Panc1 (cell line): ENCODE results near the gene ITGA2B. TPM values are rescaled to one million over a fixed set of nuclear protein-coding genes. Genes with fewer than 3 reads are reported as not detected.

Experiments
- ATAC-seq: fragments of 200-7000 bp; cut with Tn5 transposase; 2 replicates; pipeline ENCODE4 v1.9.1; 2020; ENCODE audit warnings: mild to moderate bottlenecking, moderate library complexity
- BruUV-seq: library from RNA; stranded (reverse); fragments of 400-500 nt; replicated peaks from 2 replicates; lab custom pipeline; 2021; lab: Mats Ljungman, UMichigan
- CTCF ChIA-PET: fragments of 300-600 bp; sonication (Branson Sonifier 250); formaldehyde crosslinking; loops from one replicate; lab custom pipeline; 2022; ENCODE audit warnings: antibody characterized with exemption; lab: Charles Lee
- POLR2A ChIA-PET: fragments of 300-600 bp; sonication (Branson Sonifier 250); formaldehyde crosslinking; loops from one replicate; lab custom pipeline; 2022; ENCODE audit warnings: antibody characterized with exemption; lab: Charles Lee
- DNase-seq: peaks from one replicate; pipeline ENCODE4 v3.0.0-alpha.2; 2010; ENCODE audit warnings: low read depth, low spot score
- H3K27ac ChIP-seq: 2 replicates; pipeline ENCODE4 v1.5.1; 2011; ENCODE audit warnings: mild to moderate bottlenecking, low read length, inconsistent platforms
- H3K27me3 ChIP-seq: fragments of 200-500 bp; sonication (Bioruptor generic); 2 replicates; pipeline ENCODE4 v1.6.0; 2014; ENCODE audit warnings: low read length, inconsistent platforms; ENCODE audit not compliant: control insufficient read depth, insufficient read depth
- H3K36me3 ChIP-seq: fragments of 200-500 bp; sonication (Bioruptor generic); 2 replicates; pipeline ENCODE4 v1.5.1; 2014; ENCODE audit warnings: inconsistent platforms, mild to moderate bottlenecking, low read length, moderate library complexity; ENCODE audit not compliant: control insufficient read depth, insufficient read depth
- H3K4me1 ChIP-seq: 2 replicates; pipeline ENCODE4 v1.5.1; 2011; ENCODE audit warnings: inconsistent platforms, mild to moderate bottlenecking, low read length, moderate library complexity; ENCODE audit not compliant: control insufficient read depth, insufficient read depth
- H3K4me3 ChIP-seq, 2 experiments: 2 replicates each; pipeline ENCODE4 v1.5.1; 2011 to 2012; ENCODE audit warnings: low read depth in 2 of 2, low read length in 2 of 2, mild to moderate bottlenecking in 2 of 2, inconsistent platforms in 1 of 2, moderate library complexity in 1 of 2
- H3K9me3 ChIP-seq: fragments of 200-500 bp; sonication (Bioruptor generic); 2 replicates; pipeline ENCODE4 v1.5.1; 2014; ENCODE audit warnings: low read depth, mild to moderate bottlenecking, inconsistent platforms, low read length, moderate library complexity; ENCODE audit not compliant: control insufficient read depth, insufficient read depth
- POLR2AphosphoS5 ChIP-seq: IDR thresholded peaks from 2 replicates; pipeline ENCODE4 v1.6.1; 2012; ENCODE audit warnings: mild to moderate bottlenecking, low read depth, low read length, moderate library complexity
- REST ChIP-seq, 2 experiments: IDR thresholded peaks; 2 replicates each; pipeline ENCODE4 v1.6.1; 2011 to 2012; ENCODE audit warnings: low read depth in 2 of 2, control low read depth in 1 of 2, low read length in 1 of 2, mild to moderate bottlenecking in 1 of 2, moderate library complexity in 1 of 2; ENCODE audit not compliant: insufficient read depth in 1 of 2
- SIN3A ChIP-seq: IDR thresholded peaks from 2 replicates; pipeline ENCODE4 v1.6.1; 2012; ENCODE audit warnings: low read depth, mild to moderate bottlenecking, low read length, moderate library complexity, borderline replicate concordance; ENCODE audit not compliant: insufficient read depth
- TCF7L2 ChIP-seq: IDR thresholded peaks from 2 replicates; pipeline ENCODE4 v1.6.1; 2011; ENCODE audit warnings: mild to moderate bottlenecking, low read depth, low read length, inconsistent platforms
- in situ Hi-C: cut with HindIII; loops from 2 replicates; pipeline ENCODE4 v1.10.0; 2016; ENCODE audit warnings: low sequenced_read_pairs, low pct_unique_long_range_greater_than_20kb
- intact Hi-C: fragments of 100-400 bp; cut with micrococcal nuclease; formaldehyde crosslinking; loops from one replicate; pipeline ENCODE4 v1.10.0; 2022; ENCODE audit not compliant: unreplicated experiment
- total RNA-seq: library from RNA; stranded (reverse); gene quantifications from one replicate; pipeline ENCODE4 v1.2.1, GENCODE V29; 2021; ENCODE audit not compliant: unreplicated experiment
- TF ChIP-seq, protein P1 (sequence below): fragments of 450-650 bp; IDR thresholded peaks from 2 replicates; pipeline ENCODE4 v1.5.1; 2017; ENCODE audit warnings: mild to moderate bottlenecking

ITGA2B gene
- total RNA-seq, 1 experiment from 2014 or later = 2.4 TPM

DNA sequence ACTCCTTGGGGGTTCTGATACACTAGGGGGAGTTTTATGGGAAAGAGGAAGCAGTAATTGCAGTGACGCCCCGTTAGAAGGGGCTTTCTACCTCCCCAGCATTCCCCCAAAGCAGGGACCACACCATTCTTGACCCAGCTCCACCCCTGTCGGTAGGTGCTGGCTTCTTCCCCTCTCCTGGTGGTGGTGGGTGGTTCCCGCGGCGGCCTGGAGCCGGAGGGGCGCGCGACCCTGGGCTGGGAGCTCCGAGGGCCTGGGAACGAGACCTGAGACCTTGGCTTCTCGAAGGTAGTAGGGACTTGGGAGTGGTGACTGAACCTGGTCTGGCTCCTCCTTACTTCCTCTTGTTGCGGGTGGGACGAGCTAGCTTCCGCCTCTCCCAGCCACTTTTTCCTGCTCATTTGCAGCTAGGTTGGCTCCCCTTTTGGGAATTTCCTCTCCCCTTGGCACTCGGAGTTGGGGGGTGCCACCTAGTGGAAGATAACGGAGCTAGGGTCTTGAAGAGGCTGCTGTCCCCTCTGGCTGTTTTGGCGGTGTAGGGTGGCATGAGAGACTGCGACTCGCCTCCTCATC, 43.9 kb downstream of the ITGA2B start:
- Histone ChIP-seq H3K4me3 (peak overlapping the region; percentile 95), H3K4me1 (no peaks in the 10 kb centered on the region), H3K27ac (peak overlapping the region; percentile 86), H3K36me3 (peaks cover 4% of the 10 kb centered on the region; the same call in 1 of the 2 replicates), H3K9me3 (no peaks in the 10 kb centered on the region), H3K27me3 (no peaks in the 10 kb centered on the region)
- CTCF ChIA-PET = interaction anchor here (0.6 kb wide), 1 partner anchor 356 kb away, joined by 11 read pairs; no protein-coding TSS in a partner anchor
- no peak for DNase-seq
- intact Hi-C loops (no loop called here), in situ Hi-C loops (no loop called here)
- TF ChIP-seq, protein P1, sequence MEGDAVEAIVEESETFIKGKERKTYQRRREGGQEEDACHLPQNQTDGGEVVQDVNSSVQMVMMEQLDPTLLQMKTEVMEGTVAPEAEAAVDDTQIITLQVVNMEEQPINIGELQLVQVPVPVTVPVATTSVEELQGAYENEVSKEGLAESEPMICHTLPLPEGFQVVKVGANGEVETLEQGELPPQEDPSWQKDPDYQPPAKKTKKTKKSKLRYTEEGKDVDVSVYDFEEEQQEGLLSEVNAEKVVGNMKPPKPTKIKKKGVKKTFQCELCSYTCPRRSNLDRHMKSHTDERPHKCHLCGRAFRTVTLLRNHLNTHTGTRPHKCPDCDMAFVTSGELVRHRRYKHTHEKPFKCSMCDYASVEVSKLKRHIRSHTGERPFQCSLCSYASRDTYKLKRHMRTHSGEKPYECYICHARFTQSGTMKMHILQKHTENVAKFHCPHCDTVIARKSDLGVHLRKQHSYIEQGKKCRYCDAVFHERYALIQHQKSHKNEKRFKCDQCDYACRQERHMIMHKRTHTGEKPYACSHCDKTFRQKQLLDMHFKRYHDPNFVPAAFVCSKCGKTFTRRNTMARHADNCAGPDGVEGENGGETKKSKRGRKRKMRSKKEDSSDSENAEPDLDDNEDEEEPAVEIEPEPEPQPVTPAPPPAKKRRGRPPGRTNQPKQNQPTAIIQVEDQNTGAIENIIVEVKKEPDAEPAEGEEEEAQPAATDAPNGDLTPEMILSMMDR = no peak; the same call in 1 of the 2 replicates
- TF ChIP-seq TCF7L2 (no peak), SIN3A (no peak), REST (IDR thresholded peaks at IDR 0.05; ENCODE audit: insufficient read depth in 1 of 2, low read depth in 2 of 2, low read length in 1 of 2) (no peak)
- no TSS peak for BruUV-seq
- ATAC-seq = peak; percentile 43
- POLR2A ChIA-PET = interaction anchor here (0.6 to 1.3 kb wide), 2 partner anchors 12 to 166 kb away, joined by 3 read pairs; no protein-coding TSS in a partner anchor

DNA sequence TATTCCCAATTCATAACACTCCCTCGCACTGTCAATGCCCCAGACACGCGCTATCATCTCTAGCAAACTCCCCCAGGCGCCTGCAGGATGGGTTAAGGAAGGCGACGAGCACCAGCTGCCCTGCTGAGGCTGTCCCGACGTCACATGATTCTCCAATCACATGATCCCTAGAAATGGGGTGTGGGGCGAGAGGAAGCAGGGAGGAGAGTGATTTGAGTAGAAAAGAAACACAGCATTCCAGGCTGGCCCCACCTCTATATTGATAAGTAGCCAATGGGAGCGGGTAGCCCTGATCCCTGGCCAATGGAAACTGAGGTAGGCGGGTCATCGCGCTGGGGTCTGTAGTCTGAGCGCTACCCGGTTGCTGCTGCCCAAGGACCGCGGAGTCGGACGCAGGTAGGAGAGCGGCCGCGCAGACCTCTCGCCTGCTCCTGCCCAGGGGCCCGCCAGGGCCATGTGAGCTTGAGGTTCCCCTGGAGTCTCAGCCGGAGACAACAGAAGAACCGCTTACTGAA, 44.5 kb downstream of the ITGA2B start, which contains the start of gene GRN:
Gene GRN, plus strand, starts transcription at position 364 of the 515 bp plus-strand sequence. CDS start 3,863 bp downstream, outside the sequence.
- peak within 1 kb of the TSS; percentile 95 for H3K4me3 ChIP-seq
- BruUV-seq = no TSS peak
- in situ Hi-C loops = no loop called here
- intact Hi-C loops = no loop called here
- no peaks in the 10 kb centered on the region for H3K9me3 ChIP-seq
- no peaks in the 10 kb centered on the region for H3K27me3 ChIP-seq
- TF ChIP-seq SIN3A (peak; percentile 88), POLR2AphosphoS5 (peak; percentile 62), TCF7L2 (no peak), REST (IDR thresholded peaks at IDR 0.05; ENCODE audit: insufficient read depth in 1 of 2, low read depth in 2 of 2, low read length in 1 of 2) (no peak)
- TF ChIP-seq, protein P1 = no peak
- POLR2A ChIA-PET = interaction anchor here (1.3 kb wide), 1 partner anchor 11 kb away, joined by 3 read pairs; no protein-coding TSS in a partner anchor
- H3K27ac ChIP-seq = peak within 1 kb of the TSS; percentile 86
- peaks cover 4% of the 10 kb centered on the region; the same call in 1 of the 2 replicates for H3K36me3 ChIP-seq
- no peaks in the 10 kb centered on the region for H3K4me1 ChIP-seq
- CTCF ChIA-PET = interaction anchor here (0.6 kb wide), 1 partner anchor 355 kb away, joined by 11 read pairs; no protein-coding TSS in a partner anchor
- peak; percentile 87 for DNase-seq
- ATAC-seq = peak; percentile 98
